HepG2 (cell line): ENCODE data around the gene ATAD3C. TPM values are rescaled to one million over a fixed set of nuclear protein-coding genes. Genes with fewer than 3 reads are reported as not detected.

Experiments used
- ATF7-NPFF ChIP-seq: sonication (generic); formaldehyde crosslinking; IDR thresholded peaks from 2 replicates; pipeline ENCODE4 v1.8.1; 2023; ENCODE audit warnings: mild to moderate bottlenecking, low read depth, missing genetic modification reagents, moderate library complexity
- CAMTA2 ChIP-seq: sonication (generic); formaldehyde crosslinking; IDR thresholded peaks from 2 replicates; pipeline ENCODE4 v1.4.0; 2020; ENCODE audit warnings: mild to moderate bottlenecking, missing genetic modification reagents, borderline replicate concordance
- FOSL2 ChIP-seq: sonication (generic); formaldehyde crosslinking; IDR thresholded peaks from 2 replicates; pipeline ENCODE4 v1.4.0; 2020; ENCODE audit warnings: missing genetic modification reagents
- FOXJ3 ChIP-seq: sonication (generic); formaldehyde crosslinking; IDR thresholded peaks from 2 replicates; pipeline ENCODE4 v1.4.0; 2020; ENCODE audit warnings: missing genetic modification reagents, mild to moderate bottlenecking, borderline replicate concordance
- GABPB1 ChIP-seq: IDR thresholded peaks from 2 replicates; pipeline ENCODE4 v1.6.1; 2016; ENCODE audit warnings: mild to moderate bottlenecking, missing genetic modification reagents, moderate library complexity, missing compliant biosample characterization
- IRF2 ChIP-seq: IDR thresholded peaks from 2 replicates; pipeline ENCODE4 v1.6.1; 2018; ENCODE audit warnings: missing genetic modification reagents, missing compliant biosample characterization
- KDM5B ChIP-seq: sonication (generic); formaldehyde crosslinking; IDR thresholded peaks from 2 replicates; pipeline ENCODE4 v1.4.0; 2020; ENCODE audit warnings: missing genetic modification reagents, mild to moderate bottlenecking, borderline replicate concordance
- MAZ ChIP-seq, 2 experiments: sonication (generic) in 1 of 2; formaldehyde crosslinking in 1 of 2; IDR thresholded peaks; 2 replicates each; pipeline versions ENCODE4 v1.5.0 to v1.6.1; 2012 to 2020; ENCODE audit warnings: low read depth in 2 of 2, mild to moderate bottlenecking in 2 of 2, borderline replicate concordance in 1 of 2, improper control_type of control experiment in 1 of 2, low read length in 1 of 2, missing genetic modification reagents in 1 of 2, moderate library complexity in 1 of 2
- MED13 ChIP-seq: sonication (generic); formaldehyde crosslinking; IDR thresholded peaks from 2 replicates; pipeline ENCODE4 v1.5.0; 2020; ENCODE audit warnings: missing genetic modification reagents
- REL ChIP-seq: sonication (generic); formaldehyde crosslinking; conservative IDR thresholded peaks from 2 replicates; pipeline ENCODE4 v1.8.0; 2022; ENCODE audit warnings: mild to moderate bottlenecking, missing genetic modification reagents, moderate library complexity
- ZFY ChIP-seq: sonication (generic); formaldehyde crosslinking; IDR thresholded peaks from 2 replicates; pipeline ENCODE4 v1.4.0; 2020; ENCODE audit warnings: missing genetic modification reagents
- ZNF432 ChIP-seq: sonication (generic); formaldehyde crosslinking; IDR thresholded peaks from 2 replicates; pipeline ENCODE4 v1.5.0; 2020; ENCODE audit warnings: missing genetic modification reagents, mild to moderate bottlenecking, borderline replicate concordance
- ZNF724P ChIP-seq: sonication (generic); formaldehyde crosslinking; IDR thresholded peaks from 2 replicates; pipeline ENCODE4 v1.8.0; 2022; ENCODE audit warnings: missing genetic modification reagents, borderline replicate concordance
- ZNF737 ChIP-seq: sonication (generic); formaldehyde crosslinking; IDR thresholded peaks from 2 replicates; pipeline ENCODE4 v1.5.0; 2020; ENCODE audit warnings: missing genetic modification reagents, mild to moderate bottlenecking, borderline replicate concordance
- ZNF747 ChIP-seq: sonication (generic); formaldehyde crosslinking; IDR thresholded peaks from 2 replicates; pipeline ENCODE4 v1.8.1; 2023; ENCODE audit warnings: missing genetic modification reagents, mild to moderate bottlenecking, borderline replicate concordance
- ZNF75D ChIP-seq: sonication (generic); formaldehyde crosslinking; IDR thresholded peaks from 2 replicates; pipeline ENCODE4 v1.8.1; 2023; ENCODE audit warnings: missing genetic modification reagents, mild to moderate bottlenecking, borderline replicate concordance
- ZNF776 ChIP-seq: sonication (generic); formaldehyde crosslinking; IDR thresholded peaks from 2 replicates; pipeline ENCODE4 v1.4.0; 2020; ENCODE audit warnings: mild to moderate bottlenecking, missing genetic modification reagents
- polyA plus RNA-seq, 8 experiments: library from polyadenylated mRNA; depleted of rRNA in 3 of 8; stranded (reverse) in 7 of 8; unstranded in 1 of 8; fragments of >200 nt; fragmentation: Illumina TruSeq in 4 of 8; extraction: Trizol in 4 of 8; gene quantifications; 2 replicates each; pipeline versions ENCODE4 v1.2.1 to v1.2.3, GENCODE V29; 2011 to 2016; ENCODE audit warnings: low read depth in 4 of 8, missing spikeins in 1 of 8, mixed read lengths in 1 of 8; ENCODE audit not compliant: insufficient read depth in 1 of 8
- total RNA-seq, 5 experiments: library from RNA; depleted of rRNA; stranded (reverse); fragments of >200 nt; fragmentation: Illumina TruSeq; extraction: Trizol; gene quantifications; 2 replicates each; pipeline ENCODE4 v1.2.3, GENCODE V29; 2016; ENCODE audit warnings: low read depth in 1 of 5
- TF ChIP-seq, protein P1 (sequence below): IDR thresholded peaks from 2 replicates; pipeline ENCODE4 v1.6.1; 2016; ENCODE audit warnings: missing compliant biosample characterization, missing genetic modification reagents, borderline replicate concordance
- TF ChIP-seq, protein P2 (sequence below): sonication (generic); formaldehyde crosslinking; IDR thresholded peaks from 2 replicates; pipeline ENCODE4 v1.4.0; 2020; ENCODE audit warnings: mild to moderate bottlenecking, missing genetic modification reagents
- TF ChIP-seq, protein P3 (sequence below): sonication (generic); formaldehyde crosslinking; IDR thresholded peaks from 2 replicates; pipeline ENCODE4 v1.4.0; 2020; ENCODE audit warnings: missing genetic modification reagents
- TF ChIP-seq, protein P4 (sequence below): sonication (generic); formaldehyde crosslinking; IDR thresholded peaks from 2 replicates; pipeline ENCODE4 v1.4.0; 2020; ENCODE audit warnings: mild to moderate bottlenecking, missing genetic modification reagents

The ATAD3C gene
- total and polyA plus RNA-seq, 2 of the 13 experiments (the other 11 are each of a cell fraction or from before 2014, with no cell fraction given) = 2.4 to 3.2 TPM

DNA sequence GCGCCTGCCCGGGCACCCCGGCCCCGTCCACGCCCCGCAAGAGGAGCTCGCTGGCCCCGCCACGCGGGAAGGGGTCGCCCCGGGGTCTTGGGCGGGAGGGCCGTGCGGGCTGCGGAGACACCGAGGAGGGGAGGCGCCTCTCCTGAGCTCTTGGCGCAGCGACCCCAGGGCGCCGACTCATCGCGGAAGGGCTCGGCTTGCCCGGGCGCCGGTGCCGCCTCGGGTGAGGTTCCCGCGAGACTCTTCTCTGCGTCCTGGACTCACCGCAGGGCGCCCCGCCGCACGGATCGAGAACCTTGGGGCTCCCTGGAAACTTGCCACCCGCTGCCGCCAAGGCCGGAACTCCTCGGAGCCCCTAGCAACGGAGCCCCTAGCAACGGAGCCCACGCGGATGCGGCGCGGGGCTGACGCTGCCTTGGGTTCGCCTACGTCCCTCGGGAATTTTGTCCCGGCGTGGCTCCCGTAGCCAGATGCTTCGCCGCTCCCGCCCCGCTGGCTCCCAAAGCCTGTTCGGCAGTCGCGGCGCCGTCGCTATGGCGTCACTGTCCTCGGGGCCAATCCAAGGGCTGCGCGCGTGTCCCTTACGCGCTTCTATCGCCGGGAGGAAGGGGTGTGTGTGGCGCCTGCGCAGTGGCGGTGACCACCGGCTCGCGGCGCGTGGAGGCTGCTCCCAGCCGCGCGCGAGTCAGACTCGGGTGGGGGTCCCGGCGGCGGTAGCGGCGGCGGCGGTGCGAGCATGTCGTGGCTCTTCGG lies 62.2 kb downstream of the ATAD3C start, which contains the start of gene ATAD3A (continued):
- TF ChIP-seq, protein P1, sequence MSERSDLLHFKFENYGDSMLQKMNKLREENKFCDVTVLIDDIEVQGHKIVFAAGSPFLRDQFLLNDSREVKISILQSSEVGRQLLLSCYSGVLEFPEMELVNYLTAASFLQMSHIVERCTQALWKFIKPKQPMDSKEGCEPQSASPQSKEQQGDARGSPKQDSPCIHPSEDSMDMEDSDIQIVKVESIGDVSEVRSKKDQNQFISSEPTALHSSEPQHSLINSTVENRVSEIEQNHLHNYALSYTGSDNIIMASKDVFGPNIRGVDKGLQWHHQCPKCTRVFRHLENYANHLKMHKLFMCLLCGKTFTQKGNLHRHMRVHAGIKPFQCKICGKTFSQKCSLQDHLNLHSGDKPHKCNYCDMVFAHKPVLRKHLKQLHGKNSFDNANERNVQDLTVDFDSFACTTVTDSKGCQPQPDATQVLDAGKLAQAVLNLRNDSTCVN (CRISPR knock-in tag) = peak; percentile 65; the same call in 1 of the 2 replicates
- no peak for TF ChIP-seq ZNF432 (CRISPR knock-in tag)
- no peak for TF ChIP-seq FOXJ3
- TF ChIP-seq FOSL2 (CRISPR knock-in tag) = peak; percentile 63; the same call in 1 of the 2 replicates
- TF ChIP-seq ZNF737 (CRISPR knock-in tag) = no peak
- TF ChIP-seq IRF2 (CRISPR knock-in tag) = peak; percentile 92
- TF ChIP-seq, protein P2, sequence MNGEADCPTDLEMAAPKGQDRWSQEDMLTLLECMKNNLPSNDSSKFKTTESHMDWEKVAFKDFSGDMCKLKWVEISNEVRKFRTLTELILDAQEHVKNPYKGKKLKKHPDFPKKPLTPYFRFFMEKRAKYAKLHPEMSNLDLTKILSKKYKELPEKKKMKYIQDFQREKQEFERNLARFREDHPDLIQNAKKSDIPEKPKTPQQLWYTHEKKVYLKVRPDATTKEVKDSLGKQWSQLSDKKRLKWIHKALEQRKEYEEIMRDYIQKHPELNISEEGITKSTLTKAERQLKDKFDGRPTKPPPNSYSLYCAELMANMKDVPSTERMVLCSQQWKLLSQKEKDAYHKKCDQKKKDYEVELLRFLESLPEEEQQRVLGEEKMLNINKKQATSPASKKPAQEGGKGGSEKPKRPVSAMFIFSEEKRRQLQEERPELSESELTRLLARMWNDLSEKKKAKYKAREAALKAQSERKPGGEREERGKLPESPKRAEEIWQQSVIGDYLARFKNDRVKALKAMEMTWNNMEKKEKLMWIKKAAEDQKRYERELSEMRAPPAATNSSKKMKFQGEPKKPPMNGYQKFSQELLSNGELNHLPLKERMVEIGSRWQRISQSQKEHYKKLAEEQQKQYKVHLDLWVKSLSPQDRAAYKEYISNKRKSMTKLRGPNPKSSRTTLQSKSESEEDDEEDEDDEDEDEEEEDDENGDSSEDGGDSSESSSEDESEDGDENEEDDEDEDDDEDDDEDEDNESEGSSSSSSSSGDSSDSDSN (CRISPR knock-in tag) = peak; percentile 84
- no peak for TF ChIP-seq MAZ (IDR thresholded peaks at IDR 0.05; ENCODE audit: borderline replicate concordance, low read depth, low read length)
- no peak; the same call in none of the 2 replicates for TF ChIP-seq MAZ (CRISPR knock-in tag; IDR thresholded peaks at IDR 0.05; ENCODE audit: low read depth)
- TF ChIP-seq ZNF747 (CRISPR knock-in tag) = peak; percentile 66; the same call in 1 of the 2 replicates
- no peak for TF ChIP-seq CAMTA2 (CRISPR knock-in tag)
- peak; percentile 36; the same call in 1 of the 2 replicates for TF ChIP-seq ATF7-NPFF
- TF ChIP-seq, protein P3, sequence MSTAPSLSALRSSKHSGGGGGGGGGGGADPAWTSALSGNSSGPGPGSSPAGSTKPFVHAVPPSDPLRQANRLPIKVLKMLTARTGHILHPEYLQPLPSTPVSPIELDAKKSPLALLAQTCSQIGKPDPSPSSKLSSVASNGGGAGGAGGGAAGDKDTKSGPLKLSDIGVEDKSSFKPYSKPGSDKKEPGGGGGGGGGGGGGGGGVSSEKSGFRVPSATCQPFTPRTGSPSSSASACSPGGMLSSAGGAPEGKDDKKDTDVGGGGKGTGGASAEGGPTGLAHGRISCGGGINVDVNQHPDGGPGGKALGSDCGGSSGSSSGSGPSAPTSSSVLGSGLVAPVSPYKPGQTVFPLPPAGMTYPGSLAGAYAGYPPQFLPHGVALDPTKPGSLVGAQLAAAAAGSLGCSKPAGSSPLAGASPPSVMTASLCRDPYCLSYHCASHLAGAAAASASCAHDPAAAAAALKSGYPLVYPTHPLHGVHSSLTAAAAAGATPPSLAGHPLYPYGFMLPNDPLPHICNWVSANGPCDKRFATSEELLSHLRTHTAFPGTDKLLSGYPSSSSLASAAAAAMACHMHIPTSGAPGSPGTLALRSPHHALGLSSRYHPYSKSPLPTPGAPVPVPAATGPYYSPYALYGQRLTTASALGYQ (CRISPR knock-in tag) = no peak
- TF ChIP-seq GABPB1 (CRISPR knock-in tag) = peak; percentile 91
- TF ChIP-seq ZNF776 (CRISPR knock-in tag) = no peak; the same call in 1 of the 2 replicates
- peak; percentile 60; the same call in 1 of the 2 replicates for TF ChIP-seq ZFY (CRISPR knock-in tag)
- TF ChIP-seq, protein P4, sequence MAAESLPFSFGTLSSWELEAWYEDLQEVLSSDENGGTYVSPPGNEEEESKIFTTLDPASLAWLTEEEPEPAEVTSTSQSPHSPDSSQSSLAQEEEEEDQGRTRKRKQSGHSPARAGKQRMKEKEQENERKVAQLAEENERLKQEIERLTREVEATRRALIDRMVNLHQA (CRISPR knock-in tag) = no peak
- peak; percentile 74; the same call in 1 of the 2 replicates for TF ChIP-seq MED13
- peak; percentile 84; the same call in 1 of the 2 replicates for TF ChIP-seq KDM5B (CRISPR knock-in tag)
- TF ChIP-seq REL = peak; percentile 59; the same call in 1 of the 2 replicates
- peak; percentile 81; the same call in 1 of the 2 replicates for TF ChIP-seq ZNF724P (CRISPR knock-in tag)
- TF ChIP-seq ZNF75D = no peak
